Stimulated activated CD8-positive, alpha-beta memory T cell treated with anti-CD3 and anti-CD28 coated beads, Interleukin-15, amount 100 ng/mL, for 24 hours (primary cell): ENCODE results near the gene IL34.
"Not testable (repeated sequence)": the region's sequence is repeated elsewhere in the genome, so short reads cannot be mapped to it uniquely, and the experiment has no call there.

Experiments
- DNase-seq: peaks from one replicate; pipeline ENCODE4 v3.0.0-alpha.2; 2020; ENCODE audit warnings: low read depth

IL34 gene

GRCh38 chr16:70632273-70632672 lies 14.1 kb upstream of the IL34 start:
- DNase-seq, result no peak

GRCh38 chr16:70633617-70634016 lies 12.7 kb upstream of the IL34 start:
- not testable (repeated sequence) for DNase-seq

GRCh38 chr16:70634861-70635260 lies 11.5 kb upstream of the IL34 start:
- no peak for DNase-seq

GRCh38 chr16:70635336-70636016 lies 10.9 kb upstream of the IL34 start:
- no peak for DNase-seq

- DNase-seq, result no peak
Observed at GRCh38 chr16:70638814-70639792, 7.3 kb upstream of the IL34 start.

- no peak for DNase-seq
Observed at GRCh38 chr16:70642633-70643032, 3.7 kb upstream of the IL34 start.

GRCh38 chr16:70643264-70643663 lies 3.1 kb upstream of the IL34 start:
- DNase-seq, result not testable (repeated sequence)

GRCh38 chr16:70644763-70645597 lies 1.4 kb upstream of the IL34 start:
- DNase-seq, result no peak

- DNase-seq, result no peak
Observed at GRCh38 chr16:70647441-70648359, 1.3 kb downstream of the IL34 start.

- DNase-seq, result no peak
Observed at GRCh38 chr16:70648606-70649005, 2.2 kb downstream of the IL34 start.

GRCh38 chr16:70649300-70649699 lies 2.9 kb downstream of the IL34 start:
- no peak for DNase-seq

- no peak for DNase-seq
Observed at GRCh38 chr16:70650216-70650615, 3.9 kb downstream of the IL34 start.

GRCh38 chr16:70651524-70651923 lies 5.2 kb downstream of the IL34 start:
- no peak for DNase-seq

- no peak for DNase-seq
Observed at GRCh38 chr16:70652322-70652721, 6.0 kb downstream of the IL34 start.

GRCh38 chr16:70653406-70653805 lies 7.0 kb downstream of the IL34 start:
- DNase-seq, result no peak

GRCh38 chr16:70653809-70654771 lies 7.7 kb downstream of the IL34 start:
- DNase-seq, result peak; percentile 62

- DNase-seq, result no peak
Observed at GRCh38 chr16:70656065-70656711, 9.8 kb downstream of the IL34 start.

- DNase-seq, result no peak
Observed at GRCh38 chr16:70656712-70657263, 10.4 kb downstream of the IL34 start.

GRCh38 chr16:70657956-70658355 lies 11.6 kb downstream of the IL34 start:
- DNase-seq, result no peak
